K562 (cell line): ENCODE measurements around the gene HEPACAM. TPM values are rescaled to one million over a fixed set of nuclear protein-coding genes. Genes with fewer than 3 reads are reported as not detected.
A peak's percentile ranks its signal among the peaks of the same experiment; 100 is the strongest.

Source experiments
- ATAC-seq: fragments of 200-7000 bp; cut with Tn5 transposase; 3 replicates; pipeline ENCODE4 v1.9.1; 2020; ENCODE audit warnings: moderate library complexity
- BruUV-seq: library from RNA; stranded (reverse); fragments of 400-500 nt; replicated peaks from 2 replicates; lab custom pipeline; 2021; lab: Mats Ljungman, UMichigan
- CTCF ChIA-PET: fragments of 300-600 bp; formaldehyde crosslinking; extraction: SDS; loops from one replicate; lab custom pipeline; 2021; ENCODE audit warnings: low intra/inter-chr PET ratio; lab: Yijun Ruan, JAX
- POLR2A ChIA-PET: fragments of 300-600, 350-650 bp; sonication (Branson Sonifier 250); formaldehyde crosslinking; extraction: SDS; loops from one replicate; lab custom pipeline; 2021; ENCODE audit warnings: antibody characterized with exemption, inconsistent platforms; lab: Yijun Ruan, JAX
- DNase-seq, 4 experiments: peaks; one replicate each; pipeline versions ENCODE4 v3.0.0 to v3.0.0-alpha.2; 2011 to 2018; ENCODE audit warnings: low spot score in 3 of 4, mixed read lengths in 3 of 4; ENCODE audit errors: extremely low read depth in 1 of 4
- FAIRE-seq: peaks from 2 replicates; lab custom pipeline; 2011; peaks lifted over from hg19 to GRCh38; lab: Jason Lieb, UNC
- H2AFZ ChIP-seq: 2 replicates; pipeline ENCODE4 v1.6.0; 2011; ENCODE audit warnings: low read depth, low read length, control low read depth, inconsistent platforms
- H3K27ac ChIP-seq: fragments of 200-600 bp; 3 replicates; pipeline ENCODE4 v1.8.0; 2011; ENCODE audit warnings: low read depth, mild to moderate bottlenecking, control low read depth, inconsistent platforms, low read length, moderate library complexity, mixed read lengths; ENCODE audit errors: extremely low read depth
- H3K27me3 ChIP-seq, 2 experiments: fragments of 300-600 bp in 1 of 2; 2 replicates in 1 of 2; 3 replicates in 1 of 2; pipeline versions ENCODE4 v1.6.0 to v1.8.0; 2011; ENCODE audit warnings: inconsistent platforms in 2 of 2, low read length in 2 of 2, mild to moderate bottlenecking in 1 of 2, mixed read lengths in 1 of 2, moderate library complexity in 1 of 2; ENCODE audit not compliant: control insufficient read depth in 2 of 2, insufficient read depth in 2 of 2
- H3K36me3 ChIP-seq: fragments of 300-600 bp; 3 replicates; pipeline ENCODE4 v1.8.0; 2011; ENCODE audit warnings: mild to moderate bottlenecking, low read length, inconsistent platforms; ENCODE audit not compliant: control insufficient read depth, insufficient read depth
- H3K4me1 ChIP-seq, 2 experiments: fragments of 200-600 bp in 1 of 2; replicated peaks in 1 of 2; 2 replicates in 1 of 2; 3 replicates in 1 of 2; pipeline versions ENCODE4 v1.5.1 to v1.8.0; 2011; ENCODE audit warnings: inconsistent platforms in 2 of 2, low read length in 2 of 2, mild to moderate bottlenecking in 1 of 2, mixed read lengths in 1 of 2, moderate library complexity in 1 of 2; ENCODE audit not compliant: control insufficient read depth in 2 of 2, insufficient read depth in 2 of 2
- H3K4me2 ChIP-seq: 2 replicates; pipeline ENCODE4 v1.6.1; 2011; ENCODE audit warnings: low read length, control low read depth, inconsistent platforms, mixed read lengths; ENCODE audit not compliant: insufficient read depth
- H3K4me3 ChIP-seq: fragments of 200-600 bp; sonication (generic), shearing (Covaris generic); 2 replicates; pipeline ENCODE4 v1.5.1; 2016; ENCODE audit warnings: control low read depth, inconsistent platforms
- H3K79me2 ChIP-seq: fragments of 200-600 bp; 3 replicates; pipeline ENCODE4 v1.8.0; 2011; ENCODE audit warnings: low read length, inconsistent platforms; ENCODE audit not compliant: control insufficient read depth, insufficient read depth
- H3K9ac ChIP-seq, 2 experiments: 2 replicates each; pipeline versions ENCODE4 v1.6.0 to v1.6.1; 2011; ENCODE audit warnings: low read depth in 2 of 2, low read length in 2 of 2, control low read depth in 1 of 2, inconsistent platforms in 1 of 2, mild to moderate bottlenecking in 1 of 2, mixed read lengths in 1 of 2; ENCODE audit not compliant: insufficient read depth in 1 of 2
- H3K9me1 ChIP-seq: one replicate; pipeline ENCODE4 v1.6.0; 2011; ENCODE audit warnings: inconsistent platforms, mild to moderate bottlenecking, low read length, moderate library complexity; ENCODE audit not compliant: control insufficient read depth, insufficient read depth
- H3K9me3 ChIP-seq: replicated peaks from 2 replicates; pipeline ENCODE4 v1.5.1; 2011; ENCODE audit warnings: low read depth, low read length, inconsistent platforms; ENCODE audit not compliant: control insufficient read depth, insufficient read depth
- H4K20me1 ChIP-seq: replicated peaks from 2 replicates; pipeline ENCODE4 v1.6.1; 2011; ENCODE audit warnings: low read length, inconsistent platforms, mixed read lengths; ENCODE audit not compliant: control insufficient read depth, insufficient read depth
- EHMT2 ChIP-seq: fragments of 450-650 bp; IDR thresholded peaks from 2 replicates; pipeline ENCODE4 v1.6.1; 2018; ENCODE audit warnings: antibody characterized with exemption
- EP400 ChIP-seq: fragments of 450-650 bp; IDR thresholded peaks from 2 replicates; pipeline ENCODE4 v1.6.1; 2017; ENCODE audit warnings: antibody characterized with exemption, mild to moderate bottlenecking, moderate library complexity
- GTF2E2 ChIP-seq: fragments of 200-800 bp; sonication (Bioruptor generic); IDR thresholded peaks from 2 replicates; pipeline ENCODE4 v1.6.1; 2016; ENCODE audit warnings: missing genetic modification characterization, missing compliant biosample characterization
- HDAC1 ChIP-seq, 2 experiments: fragments of 450-650 bp; IDR thresholded peaks; 2 replicates each; pipeline ENCODE4 v1.6.1; 2016 to 2017; ENCODE audit warnings: inconsistent platforms in 1 of 2, mild to moderate bottlenecking in 1 of 2, moderate library complexity in 1 of 2
- JUND ChIP-seq, 2 experiments: IDR thresholded peaks; 2 replicates in 1 of 2; 3 replicates in 1 of 2; pipeline ENCODE4 v1.6.1; 2011; ENCODE audit warnings: borderline replicate concordance in 2 of 2, low read depth in 2 of 2, low read length in 2 of 2, improper control_type of control experiment in 1 of 2, missing biosample characterization in 1 of 2, missing genetic modification characterization in 1 of 2, missing genetic modification reagents in 1 of 2
- KDM5B ChIP-seq: fragments of 200-600 bp; sonication (generic); IDR thresholded peaks from 2 replicates; pipeline ENCODE4 v1.6.1; 2012; ENCODE audit warnings: low read depth, mild to moderate bottlenecking, moderate library complexity, low read length, control low read depth, inconsistent platforms; ENCODE audit not compliant: insufficient replicate concordance
- MEF2D ChIP-seq: conservative IDR thresholded peaks from 2 replicates; pipeline ENCODE4 v1.6.1; 2016; ENCODE audit warnings: low read depth, missing genetic modification characterization, missing compliant biosample characterization
- PKNOX1 ChIP-seq: fragments of 450-650 bp; IDR thresholded peaks from 2 replicates; pipeline ENCODE4 v1.6.1; 2016
- SNAPC5 ChIP-seq: fragments of 250-450 bp; sonication (Bioruptor Pico); IDR thresholded peaks from 2 replicates; pipeline ENCODE4 v1.8.0; 2021; ENCODE audit warnings: moderate library complexity, mild to moderate bottlenecking, inconsistent platforms
- ZNF174 ChIP-seq: fragments of 250-450 bp; sonication (Bioruptor Pico); IDR thresholded peaks from 2 replicates; pipeline ENCODE4 v1.4.0; 2020; ENCODE audit warnings: mild to moderate bottlenecking
- ZNF3 ChIP-seq: fragments of 250-450 bp; sonication (Bioruptor Pico); IDR thresholded peaks from 2 replicates; pipeline ENCODE4 v1.5.0; 2021; ENCODE audit warnings: mild to moderate bottlenecking, moderate library complexity
- ZNF444 ChIP-seq: fragments of 250-450 bp; sonication (Bioruptor Pico); IDR thresholded peaks from 2 replicates; pipeline ENCODE4 v1.4.0; 2020; ENCODE audit warnings: mild to moderate bottlenecking, moderate library complexity
- ZNF584 ChIP-seq: fragments of 200-800 bp; sonication (Bioruptor generic); IDR thresholded peaks from 2 replicates; pipeline ENCODE4 v1.6.1; 2016; ENCODE audit warnings: low read depth, mild to moderate bottlenecking, missing genetic modification characterization, missing compliant biosample characterization
- WGBS: fragments of 100-300 bp; shearing (Covaris generic); methylation state at CpG from one replicate; pipeline ENCODE4 v1.1.6; 2016; ENCODE audit warnings: low coverage, mixed read lengths; ENCODE audit not compliant: insufficient coverage; ENCODE audit errors: missing lambda C conversion rate; 5-methylcytosine and 5-hydroxymethylcytosine counted together
- in situ Hi-C: fragments of 300-500 bp; cut with MboI; formaldehyde crosslinking; loops from 4 replicates; pipeline ENCODE4 v1.15.0; 2018; ENCODE audit warnings: inconsistent platforms, mixed read lengths
- intact Hi-C: fragments of 100-400 bp; cut with micrococcal nuclease; formaldehyde crosslinking; loops from 2 replicates; pipeline ENCODE4 v1.14.2; 2022
- polyA plus RNA-seq, 8 experiments: library from polyadenylated mRNA; depleted of rRNA in 4 of 8; stranded (reverse) in 5 of 8; unstranded in 3 of 8; fragments of >200 nt; fragmentation: Nextera tagmentation in 2 of 8; fragmentation: Illumina TruSeq in 1 of 8; extraction: Ambion mirVana in 2 of 8; extraction: Trizol in 1 of 8; gene quantifications; 2 replicates each; pipeline versions ENCODE4 v1.2.1 to v1.2.3, GENCODE V29; 2011 to 2014; ENCODE audit warnings: inconsistent platforms in 1 of 8, missing spikeins in 1 of 8
- total RNA-seq, 7 experiments: library from RNA; depleted of rRNA in 6 of 7; stranded (reverse); fragments of >200 nt in 6 of 7; fragmentation: Illumina TruSeq in 2 of 7; extraction: Trizol in 2 of 7; gene quantifications; 2 replicates each; pipeline versions ENCODE4 v1.2.1 to v1.2.3, GENCODE V29; 2011 to 2021; ENCODE audit warnings: low replicate concordance in 1 of 7
- TF ChIP-seq, protein P1 (sequence below): sonication (generic); formaldehyde crosslinking; IDR thresholded peaks from 2 replicates; pipeline ENCODE4 v1.9.0; 2022; ENCODE audit warnings: mild to moderate bottlenecking, missing genetic modification reagents
- TF ChIP-seq, protein P2 (sequence below): fragments of 450-650 bp; IDR thresholded peaks from 2 replicates; pipeline ENCODE4 v1.6.1; 2016; ENCODE audit warnings: missing biosample characterization, missing genetic modification characterization

HEPACAM gene
- total and polyA plus RNA-seq, 9 of the 15 experiments (the other 6 are each of a cell fraction or from before 2014, with no cell fraction given): not detected

GRCh38 chr11:124880958-124881357, 54.9 kb downstream of the HEPACAM start (continued):
- no peak for TF ChIP-seq ZNF174 (CRISPR knock-in tag)
- no peak for TF ChIP-seq ZNF3
- TF ChIP-seq SNAPC5 (CRISPR knock-in tag): no peak
- no peak for TF ChIP-seq MEF2D (tag)
- TF ChIP-seq EHMT2: no peak
- TF ChIP-seq, protein P1, sequence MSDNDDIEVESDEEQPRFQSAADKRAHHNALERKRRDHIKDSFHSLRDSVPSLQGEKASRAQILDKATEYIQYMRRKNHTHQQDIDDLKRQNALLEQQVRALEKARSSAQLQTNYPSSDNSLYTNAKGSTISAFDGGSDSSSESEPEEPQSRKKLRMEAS (CRISPR knock-in tag): no peak

- H3K4me2 ChIP-seq: no peak overlapping the region
- peaks cover 7 to 33% of the 10 kb centered on the region in 2 experiments; a peak in 4 of 5 replicates for H3K4me1 ChIP-seq
- intact Hi-C loops (no loop called here), in situ Hi-C loops (no loop called here)
- no peaks in the 10 kb centered on the region for H3K36me3 ChIP-seq
- H3K4me3 ChIP-seq: no peak overlapping the region
- ATAC-seq (no peak), FAIRE-seq (no peak), DNase-seq (no peak)
- under 1% methylated on average over 10 of the region's 10 CpGs for WGBS
- peak overlapping the region in 1 of 2 experiments; percentile 71; a peak in 2 of 4 replicates for H3K9ac ChIP-seq
- no peaks in the 10 kb centered on the region for H3K9me3 ChIP-seq
- no peak overlapping the region for H3K27ac ChIP-seq
- BruUV-seq: no TSS peak
- TF ChIP-seq ZNF444 (CRISPR knock-in tag) (no peak), PKNOX1 (no peak), JUND (IDR thresholded peaks at IDR 0.05; ENCODE audit: borderline replicate concordance, low read depth, low read length) (no peak), JUND (tag; IDR thresholded peaks at IDR 0.05; ENCODE audit: borderline replicate concordance, low read depth, low read length) (no peak), GTF2E2 (tag) (no peak), ZNF584 (no peak), KDM5B (no peak), HDAC1 (IDR thresholded peaks at IDR 0.05) (no peak), EP400 (no peak)
- TF ChIP-seq, protein P2, sequence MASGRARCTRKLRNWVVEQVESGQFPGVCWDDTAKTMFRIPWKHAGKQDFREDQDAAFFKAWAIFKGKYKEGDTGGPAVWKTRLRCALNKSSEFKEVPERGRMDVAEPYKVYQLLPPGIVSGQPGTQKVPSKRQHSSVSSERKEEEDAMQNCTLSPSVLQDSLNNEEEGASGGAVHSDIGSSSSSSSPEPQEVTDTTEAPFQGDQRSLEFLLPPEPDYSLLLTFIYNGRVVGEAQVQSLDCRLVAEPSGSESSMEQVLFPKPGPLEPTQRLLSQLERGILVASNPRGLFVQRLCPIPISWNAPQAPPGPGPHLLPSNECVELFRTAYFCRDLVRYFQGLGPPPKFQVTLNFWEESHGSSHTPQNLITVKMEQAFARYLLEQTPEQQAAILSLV (tag): no peak
- peaks cover 3 to 70% of the 10 kb centered on the region in 2 experiments; a peak in 4 of 5 replicates for H3K27me3 ChIP-seq
- H3K9me1 ChIP-seq: no peaks in the 10 kb centered on the region
- 0 out of 2 replicates have a peak, but pooled peaks cover 3% of the 10 kb centered on the region for H4K20me1 ChIP-seq
- H2AFZ ChIP-seq: no peak overlapping the region
- POLR2A ChIA-PET: no interaction called here
- H3K79me2 ChIP-seq: no peaks in the 10 kb centered on the region
- CTCF ChIA-PET: no interaction called here
These were observed 55.6 kb downstream of the HEPACAM start for GRCh38 chr11:124880290-124880611.
